Renal cortex interstitium (tissue), 11 donors: ENCODE results near the gene WASF2. TPM values are rescaled to one million over a fixed set of nuclear protein-coding genes. Genes with fewer than 3 reads are reported as not detected.
"Not testable (repeated sequence)": the region's sequence is repeated elsewhere in the genome, so short reads cannot be mapped to it uniquely, and the experiment has no call there.

ENCODE experiments used
- DNase-seq, 11 donors: peaks; one replicate each; pipeline ENCODE4 v3.0.0-alpha.2; 2013; ENCODE audit warnings: low read depth in 9 of 11, low spot score in 4 of 11; ENCODE audit errors: extremely low read depth in 1 of 11
- polyA plus RNA-seq, 3 donors: library from polyadenylated mRNA; unstranded; fragments of 120-200 nt; gene quantifications; one replicate each; pipeline ENCODE4 v1.2.1, GENCODE V29; 2013; ENCODE audit not compliant: insufficient read length in 3 of 3

The WASF2 gene
- polyA plus RNA-seq, 3 donors: 124 to 151 (median 135) TPM

- no peak for DNase-seq
Observed at GRCh38 chr1:27393641-27394281, 96.2 kb downstream of the WASF2 start.

DNA sequence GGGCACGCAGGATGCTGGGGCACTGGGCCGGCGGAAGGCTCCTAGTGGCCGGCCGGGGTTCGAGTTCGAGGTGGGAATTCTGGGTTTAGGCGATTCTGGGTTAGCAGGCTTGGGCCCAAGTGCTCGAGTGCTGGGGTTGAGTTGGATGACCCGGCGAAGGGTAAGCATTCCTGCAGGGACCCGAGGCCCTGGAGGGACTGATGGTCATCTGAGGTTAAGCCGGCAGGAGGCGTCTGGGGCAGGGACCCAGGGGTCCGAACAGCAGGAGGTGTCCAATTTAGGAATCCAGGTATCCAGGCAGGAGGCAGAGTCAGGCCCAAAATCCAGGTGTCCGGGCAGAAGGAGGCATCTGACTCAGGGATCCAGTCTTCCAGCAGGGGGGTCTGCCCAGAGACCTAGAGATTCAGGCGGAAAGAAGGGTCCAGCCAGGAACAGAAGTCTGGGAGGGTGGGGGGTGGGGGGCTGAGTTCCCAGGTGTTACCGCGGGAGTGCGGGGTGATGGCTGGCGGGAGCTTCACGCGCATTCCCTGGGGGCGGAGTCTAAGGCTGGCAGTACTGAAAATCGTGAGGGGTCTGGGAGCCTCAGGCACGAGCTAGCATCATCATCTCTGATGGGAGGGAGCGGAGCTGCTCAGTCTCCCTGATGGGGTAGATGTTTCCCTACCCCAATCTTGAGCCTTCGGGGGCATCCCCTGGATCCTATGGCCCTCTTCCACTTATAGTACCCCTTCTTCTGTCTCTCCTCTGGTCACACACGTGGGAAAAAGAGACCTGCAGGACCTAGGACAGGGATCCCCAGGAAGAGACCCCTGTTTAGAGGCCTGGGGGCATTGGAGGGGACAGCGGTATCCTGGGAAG lies 97.0 kb downstream of the WASF2 start:
- DNase-seq: no peak

- DNase-seq: peak in 6 of 11 donors; percentile 72 to 85 (median 78)
Observed at GRCh38 chr1:27392096-27392777, 97.7 kb downstream of the WASF2 start, which contains the start of gene GPR3. Gene GPR3, plus strand, starts transcription at chr1:27392622. Its CDS starts 1,177 bp downstream, at chr1:27393799.

DNA sequence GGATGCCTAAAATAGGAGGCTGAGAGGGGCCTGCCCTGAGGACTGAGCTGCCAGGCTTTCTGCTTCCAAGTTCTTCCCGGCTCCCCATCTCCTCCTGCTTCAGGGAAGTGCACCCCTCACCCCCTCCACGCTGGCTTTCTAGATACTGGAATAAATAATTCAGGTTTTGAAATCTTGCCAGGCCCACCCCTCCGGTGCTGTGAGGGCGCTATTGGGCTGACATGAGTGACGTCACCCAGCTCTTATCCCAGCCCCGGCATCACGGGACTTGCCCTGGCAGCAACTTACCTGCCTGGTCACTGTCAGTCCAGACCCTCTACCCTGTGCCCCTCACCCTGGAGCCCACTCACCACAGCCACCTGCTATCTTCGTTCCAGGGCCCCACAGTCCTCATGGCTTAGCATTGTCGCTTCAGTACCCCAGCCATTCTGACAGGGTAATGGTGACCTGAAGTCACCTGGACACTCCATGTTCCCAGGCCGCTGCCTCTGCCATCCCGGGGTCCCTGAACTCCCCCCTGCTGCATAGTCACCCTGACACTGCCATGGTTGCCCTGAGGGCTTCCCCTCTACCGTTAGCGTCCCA lies 98.4 kb downstream of the WASF2 start:
- DNase-seq: no peak

DNA sequence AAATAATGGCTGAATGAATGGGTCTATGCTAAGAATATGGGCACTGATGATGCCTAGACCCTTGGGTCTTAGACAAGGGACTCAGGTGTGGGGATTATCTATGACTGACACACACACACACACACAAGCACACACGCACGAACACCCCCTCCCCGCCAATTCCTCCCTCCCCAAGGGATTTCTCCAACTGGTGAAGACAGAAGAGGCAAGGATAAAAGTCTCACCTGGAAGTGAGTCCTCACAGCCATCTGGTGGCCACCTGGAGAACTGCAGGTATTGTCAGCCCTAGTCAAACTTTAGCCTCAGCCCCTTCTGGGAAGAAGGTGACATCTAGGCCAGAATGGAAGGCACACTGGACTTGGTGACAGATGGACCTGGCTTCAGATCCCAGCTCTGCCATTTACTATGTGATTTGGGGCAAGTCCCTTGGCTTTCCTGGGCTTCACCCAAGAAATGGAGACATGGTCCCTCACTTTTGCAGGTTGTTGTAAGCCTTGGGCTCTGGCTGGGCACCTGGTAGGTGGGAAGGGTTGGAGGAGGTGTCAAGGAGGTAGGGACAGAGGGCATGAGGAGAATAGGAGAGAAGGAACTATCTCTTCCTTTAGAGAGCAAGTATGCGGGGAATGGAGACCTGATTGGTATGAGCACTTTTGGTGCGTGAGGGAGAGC lies 101.5 kb downstream of the WASF2 start:
- no peak for DNase-seq

DNA sequence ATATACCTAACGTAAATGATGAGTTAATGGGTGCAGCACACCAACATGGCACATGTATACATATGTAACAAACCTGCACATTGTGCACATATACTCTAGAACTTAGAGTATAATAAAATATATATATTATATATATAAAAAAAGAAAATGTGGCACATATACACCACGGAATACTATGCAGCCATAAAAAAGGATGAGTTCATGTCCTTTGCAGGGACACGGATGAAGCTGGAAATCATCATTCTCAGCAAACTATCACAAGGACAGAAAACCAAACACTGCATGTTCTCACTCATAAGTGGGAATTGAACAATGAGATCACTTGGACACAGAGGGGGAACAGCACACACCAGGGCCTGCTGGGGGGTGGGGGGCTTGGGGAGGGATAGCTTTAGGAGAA lies 105.2 kb downstream of the WASF2 start:
- DNase-seq: not testable (repeated sequence)

DNA sequence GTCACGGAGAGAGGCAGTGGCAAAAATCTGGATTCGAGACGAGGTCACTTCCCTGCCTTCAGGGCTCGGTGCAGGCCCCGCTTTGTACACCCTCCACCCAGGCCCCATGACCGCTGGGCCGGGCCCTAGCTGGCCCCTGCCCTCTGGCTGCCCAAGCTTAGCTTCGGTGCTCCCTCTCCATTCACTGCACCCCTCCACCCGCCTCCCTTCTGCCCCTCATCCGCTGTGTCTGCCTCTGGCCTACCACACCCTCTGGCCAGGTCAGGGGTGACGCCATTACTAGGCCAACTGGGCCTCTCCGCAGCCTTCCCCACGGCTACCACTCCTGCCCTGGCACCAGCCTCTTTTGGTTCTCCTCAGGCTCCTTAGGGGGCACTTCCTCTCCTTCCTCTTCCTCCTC lies 106.3 kb downstream of the WASF2 start:
- no peak for DNase-seq

DNA sequence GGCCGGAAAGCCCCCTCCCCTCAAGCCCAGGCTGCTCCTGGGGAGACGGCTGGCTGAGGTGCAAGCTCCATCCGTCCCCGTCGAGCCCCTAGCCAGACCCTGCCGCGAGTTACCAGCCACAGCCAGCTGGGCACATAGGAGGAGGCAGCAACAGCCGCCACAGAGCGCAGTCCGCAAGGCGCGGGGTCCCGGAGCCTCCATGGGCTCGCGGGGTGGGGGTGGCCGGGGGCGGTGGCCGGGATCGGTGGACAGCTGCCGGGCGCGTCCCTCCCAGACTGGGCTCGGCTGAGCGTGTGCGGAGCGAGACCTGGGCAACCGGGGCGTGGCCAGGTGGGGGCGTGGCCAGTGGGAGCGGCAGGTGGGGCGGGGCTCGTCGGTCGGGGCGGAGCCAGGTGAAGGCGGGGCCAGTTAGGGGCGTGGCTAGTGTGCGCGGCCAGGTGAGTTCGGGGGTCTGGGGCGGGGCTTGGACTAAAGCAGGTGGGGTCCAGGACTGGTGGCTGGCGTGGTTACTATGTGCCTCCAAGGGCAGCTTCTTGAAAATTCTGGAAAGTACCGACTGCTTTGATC lies 106.8 kb downstream of the WASF2 start, which contains the start of gene CD164L2:
Gene CD164L2, minus strand, starts transcription at position 295 of the 567 bp plus-strand sequence. Its CDS starts 94 bp downstream, at position 201.
- no peak for DNase-seq

DNA sequence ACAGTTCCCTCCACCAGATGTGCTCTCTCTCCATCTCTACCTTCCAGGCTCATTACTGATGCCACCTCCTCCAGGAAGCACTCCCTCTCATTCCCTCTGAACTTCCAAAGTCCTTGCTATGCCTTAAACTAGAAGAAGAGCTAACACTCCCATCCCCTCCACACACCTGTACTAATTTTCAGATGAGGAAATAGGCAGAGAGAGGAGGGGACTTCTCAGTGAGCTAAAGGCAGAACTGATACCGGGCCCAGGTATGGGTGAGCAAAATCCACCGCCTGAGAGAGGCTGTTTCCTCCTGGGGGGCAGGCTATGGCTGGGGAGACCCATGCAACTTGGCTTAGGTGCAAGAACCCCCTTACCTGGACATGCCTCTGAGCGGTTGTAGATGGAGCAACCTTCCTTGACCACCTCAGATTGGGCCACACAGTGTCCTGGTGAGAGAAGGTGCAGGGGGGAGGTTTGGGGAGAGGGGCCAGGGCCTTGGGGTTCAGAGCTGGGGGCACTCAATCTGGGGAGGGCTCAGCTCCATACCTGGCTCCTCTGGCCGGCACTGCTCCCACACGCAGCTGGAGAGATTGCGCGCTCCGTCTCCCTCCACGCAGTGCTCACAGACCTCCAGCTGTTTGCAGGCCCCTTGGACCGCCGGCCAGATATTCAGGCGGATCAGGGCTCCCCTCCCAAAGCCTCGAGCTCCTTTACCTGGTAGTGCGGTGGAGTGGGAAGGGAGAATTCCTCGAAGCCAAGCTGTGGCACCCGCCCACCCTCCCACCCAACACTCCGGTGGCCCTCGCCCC lies 107.8 kb downstream of the WASF2 start:
- no peak for DNase-seq

GRCh38 chr1:27380766-27381733 lies 108.9 kb downstream of the WASF2 start:
- no peak for DNase-seq

- no peak for DNase-seq
Observed at GRCh38 chr1:27380224-27380623, 109.7 kb downstream of the WASF2 start.

GRCh38 chr1:27379564-27380122 lies 110.3 kb downstream of the WASF2 start:
- DNase-seq: no peak

- no peak for DNase-seq
Observed at GRCh38 chr1:27377760-27378495, 112.0 kb downstream of the WASF2 start.

GRCh38 chr1:27374362-27375086 lies 115.4 kb downstream of the WASF2 start, which contains the start of gene FCN3:
Gene FCN3, minus strand, starts transcription at chr1:27374824. Its CDS starts 6 bp downstream, at chr1:27374818.
- no peak for DNase-seq
